Activated CD8-positive, alpha-beta T cell treated with anti-CD3 and anti-CD28 coated beads, Interleukin-2, amount 10 ng/mL, durations not matched to agents 7 days and 5 days (primary cell): ENCODE data around the gene RALGPS2. TPM values are rescaled to one million over a fixed set of nuclear protein-coding genes. Genes with fewer than 3 reads are reported as not detected.
A peak's percentile ranks its signal among the peaks of the same experiment; 100 is the strongest.

Experiments used
- ATAC-seq: fragments of 150-1000 bp; cut with Tn5 transposase; one replicate; pipeline ENCODE4 v1.10.0; 2021; ENCODE audit warnings: moderate library complexity
- CTCF ChIA-PET: fragments of 350-600 bp; sonication (Branson Sonifier 250); formaldehyde crosslinking; loops from one replicate; lab custom pipeline; 2021; ENCODE audit warnings: antibody characterized with exemption; lab: Charles Lee
- POLR2A ChIA-PET: fragments of 350-600 bp; sonication (Branson Sonifier 250); formaldehyde crosslinking; loops from one replicate; lab custom pipeline; 2021; ENCODE audit warnings: antibody characterized with exemption; lab: Charles Lee
- DNase-seq: peaks from one replicate; pipeline ENCODE4 v3.0.0-alpha.2; 2020
- H3K27ac Mint-ChIP-seq: one replicate; pipeline ENCODE4 v1.8.0; 2021; ENCODE audit warnings: mild to moderate bottlenecking, mixed read lengths
- H3K27me3 Mint-ChIP-seq: one replicate; pipeline ENCODE4 v1.8.0; 2021; ENCODE audit warnings: low read depth, mixed read lengths
- H3K36me3 Mint-ChIP-seq: one replicate; pipeline ENCODE4 v1.8.0; 2021; ENCODE audit warnings: low read depth, mixed read lengths
- H3K4me1 Mint-ChIP-seq: one replicate; pipeline ENCODE4 v1.8.0; 2021; ENCODE audit warnings: low read depth, mixed read lengths
- H3K4me3 Mint-ChIP-seq: one replicate; pipeline ENCODE4 v1.8.0; 2021; ENCODE audit warnings: mild to moderate bottlenecking, mixed read lengths
- H3K9me3 Mint-ChIP-seq: one replicate; pipeline ENCODE4 v1.8.0; 2022; ENCODE audit warnings: mixed read lengths; ENCODE audit not compliant: insufficient read depth
- total RNA-seq, 2 experiments: library from RNA; stranded (reverse); gene quantifications; one replicate each; pipeline ENCODE4 v1.2.3, GENCODE V29; 2021

The RALGPS2 gene, protein sequence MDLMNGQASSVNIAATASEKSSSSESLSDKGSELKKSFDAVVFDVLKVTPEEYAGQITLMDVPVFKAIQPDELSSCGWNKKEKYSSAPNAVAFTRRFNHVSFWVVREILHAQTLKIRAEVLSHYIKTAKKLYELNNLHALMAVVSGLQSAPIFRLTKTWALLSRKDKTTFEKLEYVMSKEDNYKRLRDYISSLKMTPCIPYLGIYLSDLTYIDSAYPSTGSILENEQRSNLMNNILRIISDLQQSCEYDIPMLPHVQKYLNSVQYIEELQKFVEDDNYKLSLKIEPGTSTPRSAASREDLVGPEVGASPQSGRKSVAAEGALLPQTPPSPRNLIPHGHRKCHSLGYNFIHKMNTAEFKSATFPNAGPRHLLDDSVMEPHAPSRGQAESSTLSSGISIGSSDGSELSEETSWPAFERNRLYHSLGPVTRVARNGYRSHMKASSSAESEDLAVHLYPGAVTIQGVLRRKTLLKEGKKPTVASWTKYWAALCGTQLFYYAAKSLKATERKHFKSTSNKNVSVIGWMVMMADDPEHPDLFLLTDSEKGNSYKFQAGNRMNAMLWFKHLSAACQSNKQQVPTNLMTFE
- total RNA-seq, result 1 to 10 TPM; 4.0 to 5.1 TPM

DNA sequence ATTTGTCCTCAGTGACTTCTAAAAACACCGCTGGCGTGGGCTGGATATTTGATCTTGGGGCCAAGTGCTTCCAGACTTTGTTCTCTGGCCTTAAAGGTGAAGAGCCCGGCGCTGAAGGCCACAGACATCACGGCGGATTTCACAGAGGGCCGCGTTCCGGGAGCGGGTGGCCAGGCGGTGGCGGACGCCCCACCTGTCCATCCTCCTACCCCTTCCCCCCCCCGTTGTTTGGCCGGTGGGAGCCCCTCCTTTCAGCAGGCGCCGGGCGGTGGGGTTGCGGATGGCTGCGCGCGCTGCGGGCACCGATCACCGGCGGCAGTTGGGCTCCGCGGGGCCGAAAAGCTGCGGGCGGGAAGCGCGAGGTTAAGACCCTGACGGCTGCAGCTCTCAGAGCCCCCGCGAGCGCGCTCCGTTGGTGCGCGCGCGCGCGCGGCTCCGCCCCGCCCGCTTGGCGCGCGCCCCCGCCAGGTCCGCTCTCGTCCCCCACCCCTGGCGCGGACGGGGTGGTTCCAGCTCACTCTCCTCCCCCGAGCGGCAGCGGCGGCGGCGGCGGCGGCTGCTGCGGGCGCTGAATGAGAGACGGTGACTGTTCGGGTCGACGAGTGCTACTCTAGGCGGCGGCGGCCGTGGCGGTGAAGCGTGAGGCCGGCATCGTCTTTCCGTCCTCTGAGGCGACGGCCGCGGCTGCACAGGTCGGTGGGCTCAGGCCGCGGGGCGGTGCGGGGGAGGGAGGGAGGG is at the start of gene RALGPS2:
TSS of gene RALGPS2 (plus strand) at position 517 of the 738 bp plus-strand sequence. CDS start 51,521 bp downstream, outside the sequence.
- Mint-ChIP-seq H3K4me3 (peak within 1 kb of the TSS; percentile 82), H3K4me1 (peaks cover 7% of the 10 kb centered on the region), H3K9me3 (no peaks in the 10 kb centered on the region), H3K36me3 (no peaks in the 10 kb centered on the region), H3K27ac (peak within 1 kb of the TSS; percentile 63), H3K27me3 (peaks cover 15% of the 10 kb centered on the region)
- ChIA-PET CTCF (interaction anchor here (2.6 kb wide), 1 partner anchor 29 kb away, joined by 7 read pairs; no protein-coding TSS in a partner anchor), POLR2A (interaction anchor here (1.3 kb wide), 1 partner anchor 10 kb away, joined by 4 read pairs; no protein-coding TSS in a partner anchor)
- ATAC-seq, result peak; percentile 79
- DNase-seq, result peak; percentile 66

DNA sequence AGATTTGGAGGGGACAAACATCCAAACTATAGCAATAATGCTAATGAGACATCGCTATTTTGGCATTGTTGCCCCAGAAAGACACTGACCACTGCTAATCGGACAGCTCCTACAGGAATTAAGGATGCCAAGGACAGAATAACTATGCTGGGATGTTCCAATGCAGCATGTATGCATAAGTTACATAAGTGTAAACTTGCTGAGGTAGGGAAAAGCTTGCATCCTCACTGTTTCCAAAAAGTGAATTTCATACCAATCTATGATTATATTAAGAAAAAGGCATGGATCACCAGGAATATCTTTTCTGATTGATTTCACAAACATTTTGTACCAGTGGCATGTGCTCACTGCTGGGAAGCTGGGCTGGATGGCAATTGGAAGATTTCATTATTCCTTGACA is 45.8 kb upstream of the RALGPS2 start:
- Mint-ChIP-seq H3K36me3 (no peaks in the 10 kb centered on the region), H3K27ac (no peak overlapping the region), H3K27me3 (peaks cover 2% of the 10 kb centered on the region), H3K9me3 (no peaks in the 10 kb centered on the region), H3K4me1 (no peaks in the 10 kb centered on the region), H3K4me3 (no peak overlapping the region)
- POLR2A ChIA-PET, result no interaction called here
- DNase-seq, result no peak
- no peak for ATAC-seq
- CTCF ChIA-PET, result no interaction called here

DNA sequence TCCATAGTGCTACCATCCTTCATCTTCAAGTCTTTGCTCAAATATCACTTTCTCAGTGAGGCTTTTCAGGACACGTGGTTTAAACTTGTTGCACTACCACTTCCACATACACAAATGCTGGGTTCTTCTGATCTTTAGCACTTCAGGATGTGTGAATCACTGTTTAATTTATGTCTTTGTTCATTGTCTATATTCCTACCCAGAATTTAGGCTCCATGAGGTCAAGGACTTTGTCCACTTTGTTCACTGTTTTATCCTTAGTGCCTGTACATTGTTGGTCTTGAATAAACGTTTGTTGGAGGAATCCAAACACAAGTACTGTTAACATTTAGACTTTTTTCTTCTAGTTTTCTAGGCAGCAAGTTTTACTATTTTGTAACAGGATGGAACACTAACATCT is 42.6 kb upstream of the RALGPS2 start:
- H3K4me1 Mint-ChIP-seq, result no peaks in the 10 kb centered on the region
- no peaks in the 10 kb centered on the region for H3K27me3 Mint-ChIP-seq
- DNase-seq (no peak), ATAC-seq (no peak)
- CTCF ChIA-PET, result no interaction called here
- no peaks in the 10 kb centered on the region for H3K36me3 Mint-ChIP-seq
- H3K4me3 Mint-ChIP-seq, result no peak overlapping the region
- H3K27ac Mint-ChIP-seq, result no peak overlapping the region
- POLR2A ChIA-PET, result no interaction called here
- no peaks in the 10 kb centered on the region for H3K9me3 Mint-ChIP-seq

DNA sequence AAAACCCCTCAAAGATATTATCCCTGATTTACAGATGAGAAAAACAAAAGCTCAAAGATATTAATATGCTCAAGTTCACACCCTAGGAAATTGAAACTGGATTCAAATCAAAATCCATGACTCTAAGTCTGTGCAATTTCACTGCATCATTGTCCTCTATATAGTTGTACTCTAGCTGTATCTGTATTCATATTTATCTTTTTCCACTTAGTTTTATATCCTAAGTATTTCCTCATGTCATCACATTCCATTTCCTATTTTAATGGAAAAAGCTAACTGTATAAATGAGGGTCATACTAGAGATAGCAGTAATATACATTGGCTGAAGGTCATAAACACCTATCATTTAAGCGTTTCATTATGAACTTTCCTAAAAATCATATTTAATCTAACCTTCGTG is 42.2 kb upstream of the RALGPS2 start:
- ATAC-seq (no peak), DNase-seq (no peak)
- Mint-ChIP-seq H3K36me3 (no peaks in the 10 kb centered on the region), H3K27ac (no peak overlapping the region), H3K9me3 (no peaks in the 10 kb centered on the region), H3K4me3 (no peak overlapping the region), H3K4me1 (no peaks in the 10 kb centered on the region), H3K27me3 (no peaks in the 10 kb centered on the region)
- CTCF ChIA-PET, result no interaction called here
- POLR2A ChIA-PET, result no interaction called here

DNA sequence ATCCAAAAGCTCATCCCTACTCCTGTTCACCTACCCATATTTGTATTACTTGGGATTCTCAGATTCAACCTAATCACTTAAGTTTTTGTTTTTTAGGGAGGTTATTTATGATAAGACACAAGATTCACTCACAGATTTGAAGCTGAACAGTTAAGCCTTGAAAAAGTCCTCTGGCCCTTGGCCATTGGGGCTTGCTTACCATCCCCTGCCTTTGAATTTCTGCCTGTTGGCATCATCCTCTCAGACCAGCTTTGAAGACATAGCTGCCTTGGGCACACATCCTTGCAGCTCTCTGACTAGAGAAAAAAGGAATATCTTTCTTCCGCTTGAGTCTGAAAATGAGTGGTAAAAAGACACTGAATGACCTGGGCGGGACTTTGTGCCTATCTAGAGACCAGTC is 41.8 kb upstream of the RALGPS2 start:
- Mint-ChIP-seq H3K27ac (no peak overlapping the region), H3K36me3 (no peaks in the 10 kb centered on the region), H3K9me3 (no peaks in the 10 kb centered on the region), H3K4me1 (no peaks in the 10 kb centered on the region), H3K27me3 (no peaks in the 10 kb centered on the region), H3K4me3 (no peak overlapping the region)
- POLR2A ChIA-PET, result interaction anchor here (0.5 kb wide), 1 partner anchor 277 kb away, joined by 3 read pairs; no protein-coding TSS in a partner anchor
- CTCF ChIA-PET, result no interaction called here
- DNase-seq (no peak), ATAC-seq (no peak)

DNA sequence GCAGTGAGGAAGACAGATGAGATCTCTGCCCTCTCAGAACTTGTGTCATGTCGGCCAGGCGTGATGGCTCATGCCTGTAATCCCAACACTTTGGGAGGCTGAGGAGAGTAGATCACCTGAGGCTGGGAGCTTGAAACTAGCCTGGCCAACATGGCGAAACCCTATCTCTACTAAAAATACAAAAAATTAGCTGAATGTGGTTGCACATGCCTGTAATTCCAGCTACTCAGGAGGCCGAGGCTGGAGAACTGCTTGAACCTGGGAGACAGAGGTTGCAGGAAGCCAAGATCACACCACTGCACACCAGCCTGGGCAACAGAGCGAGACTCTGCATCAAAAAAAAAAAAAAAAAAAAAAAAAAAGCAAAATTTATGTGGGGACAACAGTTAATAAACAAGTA is 40.9 kb upstream of the RALGPS2 start:
- POLR2A ChIA-PET, result no interaction called here
- no peak overlapping the region for H3K4me3 Mint-ChIP-seq
- H3K27ac Mint-ChIP-seq, result no peak overlapping the region
- ATAC-seq (no peak), DNase-seq (no peak)
- no peaks in the 10 kb centered on the region for H3K4me1 Mint-ChIP-seq
- CTCF ChIA-PET, result no interaction called here
- H3K9me3 Mint-ChIP-seq, result no peaks in the 10 kb centered on the region
- no peaks in the 10 kb centered on the region for H3K36me3 Mint-ChIP-seq
- no peaks in the 10 kb centered on the region for H3K27me3 Mint-ChIP-seq

DNA sequence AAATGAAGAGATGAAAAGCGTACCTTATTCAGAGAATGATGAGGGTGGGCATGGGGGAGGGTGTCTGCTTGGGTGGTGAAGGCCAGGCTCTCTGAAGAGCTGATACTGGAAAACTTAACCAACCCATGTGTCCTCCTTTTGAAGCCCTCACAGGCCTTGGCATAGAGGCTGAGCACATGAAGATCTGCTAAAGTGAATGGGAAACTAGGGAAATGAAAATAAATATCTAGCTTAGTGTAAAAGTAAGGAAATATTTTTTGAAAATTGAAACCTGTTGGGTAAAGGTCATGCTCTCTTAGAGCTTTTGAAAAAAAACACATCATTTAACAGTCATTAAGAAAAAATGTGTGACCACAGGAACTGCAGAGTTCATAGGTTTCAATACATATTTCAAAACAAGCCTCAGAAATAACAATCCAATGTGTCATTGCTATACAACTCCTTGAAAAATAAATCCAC is 40.5 kb upstream of the RALGPS2 start:
- H3K4me1 Mint-ChIP-seq, result no peaks in the 10 kb centered on the region
- no peak overlapping the region for H3K4me3 Mint-ChIP-seq
- DNase-seq (no peak), ATAC-seq (no peak)
- no peaks in the 10 kb centered on the region for H3K27me3 Mint-ChIP-seq
- no peaks in the 10 kb centered on the region for H3K9me3 Mint-ChIP-seq
- CTCF ChIA-PET, result no interaction called here
- POLR2A ChIA-PET, result no interaction called here
- H3K36me3 Mint-ChIP-seq, result no peaks in the 10 kb centered on the region
- no peak overlapping the region for H3K27ac Mint-ChIP-seq

DNA sequence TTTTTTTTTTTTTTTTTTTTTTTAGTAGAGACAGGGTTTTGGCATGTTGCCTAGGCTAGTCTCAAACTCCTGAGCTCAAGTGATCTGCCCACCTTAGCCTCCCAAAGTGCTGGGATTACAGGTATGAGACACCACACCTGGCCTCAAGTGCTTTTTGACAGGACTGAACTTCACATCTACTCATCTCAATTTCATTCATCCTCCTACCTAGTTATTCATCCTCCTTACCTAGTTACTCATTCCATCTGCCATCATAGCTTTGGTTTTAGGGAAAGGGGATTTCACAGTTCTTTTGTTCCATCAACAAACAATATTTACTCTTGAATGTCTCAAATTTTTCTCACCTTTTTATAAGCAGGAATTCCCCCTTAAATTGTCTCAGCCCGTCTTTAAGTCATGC is 38.6 kb upstream of the RALGPS2 start:
- Mint-ChIP-seq H3K4me3 (no peak overlapping the region), H3K27me3 (no peaks in the 10 kb centered on the region), H3K27ac (no peak overlapping the region), H3K36me3 (no peaks in the 10 kb centered on the region), H3K4me1 (no peaks in the 10 kb centered on the region), H3K9me3 (no peaks in the 10 kb centered on the region)
- ATAC-seq (no peak), DNase-seq (no peak)
- CTCF ChIA-PET, result no interaction called here
- POLR2A ChIA-PET, result no interaction called here

DNA sequence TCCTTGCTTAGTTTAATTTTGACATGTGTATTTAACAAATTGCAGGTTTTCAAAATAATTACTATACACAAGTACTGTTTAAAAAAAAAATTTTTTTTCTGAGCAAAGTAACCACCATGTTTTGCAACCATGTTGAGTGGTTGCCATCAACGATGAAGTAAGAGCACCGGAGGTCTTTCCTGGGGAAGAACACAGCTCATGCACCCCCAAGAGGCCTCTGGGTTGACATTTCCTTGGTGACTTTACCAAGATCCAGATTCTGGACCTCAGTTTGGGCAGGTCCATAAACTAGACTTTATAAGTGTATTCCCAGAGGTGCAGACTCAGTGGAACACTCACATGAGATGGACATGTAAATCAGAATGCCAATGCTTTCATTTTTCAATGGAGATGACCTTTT is 36.8 kb upstream of the RALGPS2 start:
- Mint-ChIP-seq H3K36me3 (no peaks in the 10 kb centered on the region), H3K4me3 (no peak overlapping the region), H3K27me3 (no peaks in the 10 kb centered on the region), H3K4me1 (no peaks in the 10 kb centered on the region), H3K27ac (no peak overlapping the region), H3K9me3 (no peaks in the 10 kb centered on the region)
- ChIA-PET POLR2A (no interaction called here), CTCF (no interaction called here)
- DNase-seq (no peak), ATAC-seq (no peak)

DNA sequence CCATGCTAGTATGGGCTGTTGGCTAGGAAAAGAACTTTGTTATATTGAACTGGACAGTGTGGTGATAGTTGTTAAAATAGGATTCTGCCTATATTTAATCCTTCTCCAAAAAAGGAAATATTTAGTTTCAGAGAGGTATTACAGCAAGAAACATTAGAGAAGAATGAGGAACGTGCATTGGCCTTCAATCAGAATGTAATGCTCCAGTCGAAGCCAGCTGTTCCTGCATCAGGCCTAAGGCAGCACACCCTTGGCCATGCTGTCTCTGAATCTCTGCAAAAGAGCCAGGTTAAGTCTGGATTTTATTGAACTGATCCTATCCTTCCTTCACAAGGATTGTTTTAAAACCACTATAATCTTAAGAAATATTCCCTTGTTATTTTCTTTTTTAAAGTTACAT is 35.3 kb upstream of the RALGPS2 start:
- no peak for DNase-seq

DNA sequence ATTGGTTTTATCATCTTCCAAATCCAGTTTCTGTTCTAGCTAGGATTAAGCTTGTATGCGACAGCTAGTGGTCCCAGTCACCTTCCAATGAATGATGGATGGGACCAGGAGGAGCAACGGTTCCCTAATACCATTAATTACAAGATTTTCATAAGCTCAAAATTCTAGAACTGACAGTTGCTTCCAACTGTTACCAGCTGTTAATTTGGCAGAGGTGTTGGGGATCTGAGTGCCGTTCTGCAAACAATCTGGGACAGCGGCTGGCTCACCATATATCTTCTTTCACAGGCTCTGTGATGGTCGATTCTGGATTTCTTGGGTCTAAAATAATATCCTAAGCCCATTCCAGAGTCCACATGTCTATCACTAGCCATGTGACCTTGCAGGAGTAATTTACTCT is 34.5 kb upstream of the RALGPS2 start:
- Mint-ChIP-seq H3K4me1 (no peaks in the 10 kb centered on the region), H3K36me3 (no peaks in the 10 kb centered on the region), H3K27ac (no peak overlapping the region), H3K4me3 (no peak overlapping the region), H3K9me3 (no peaks in the 10 kb centered on the region), H3K27me3 (no peaks in the 10 kb centered on the region)
- POLR2A ChIA-PET, result no interaction called here
- ATAC-seq, result no peak
- DNase-seq, result no peak
- CTCF ChIA-PET, result no interaction called here

More for the DNA sequence above, 35.3 kb upstream of the RALGPS2 start:
- Mint-ChIP-seq H3K36me3 (no peaks in the 10 kb centered on the region), H3K4me3 (no peak overlapping the region), H3K4me1 (no peaks in the 10 kb centered on the region), H3K27ac (no peak overlapping the region), H3K27me3 (no peaks in the 10 kb centered on the region), H3K9me3 (no peaks in the 10 kb centered on the region)
- CTCF ChIA-PET, result no interaction called here
- ATAC-seq, result no peak
- POLR2A ChIA-PET, result no interaction called here
